Measurements from ENCODE around the gene PPFIA1. TPM values are rescaled to one million over a fixed set of nuclear protein-coding genes. Genes with fewer than 3 reads are reported as not detected.

PPFIA1 gene
- total RNA-seq, 1 donor, result 37.1 TPM

DNA sequence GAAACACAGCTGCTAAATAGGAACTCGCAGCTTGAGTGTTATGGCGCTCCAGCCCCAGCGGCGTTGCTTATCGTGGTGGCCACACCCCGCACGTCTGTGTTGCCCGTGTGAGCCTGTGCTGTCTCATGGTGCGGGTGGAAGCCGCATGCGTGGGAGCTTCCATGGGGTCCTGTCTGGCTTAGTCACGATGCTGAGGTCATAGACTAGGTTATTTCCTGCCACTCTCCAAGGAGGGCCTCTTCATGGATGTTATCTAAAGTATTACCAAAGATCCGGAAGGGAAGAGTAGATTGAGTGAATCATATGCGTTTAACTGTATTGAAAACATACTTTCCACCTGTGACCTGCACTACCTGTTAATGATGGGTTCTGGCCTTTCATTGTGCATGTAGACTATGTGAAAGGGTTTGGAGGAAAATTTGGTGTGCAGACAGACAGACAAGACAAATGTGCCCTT, 149.5 kb downstream of the PPFIA1 start:
- peak; percentile 32 for DNase-seq (ENCODE audit: low read depth)
- no peak for TF ChIP-seq CTCF (IDR thresholded peaks at IDR 0.05; ENCODE audit: insufficient read depth, low read length)
- no peak overlapping the region for H3K4me3 ChIP-seq (ENCODE audit: low read depth, low read length)

DNA sequence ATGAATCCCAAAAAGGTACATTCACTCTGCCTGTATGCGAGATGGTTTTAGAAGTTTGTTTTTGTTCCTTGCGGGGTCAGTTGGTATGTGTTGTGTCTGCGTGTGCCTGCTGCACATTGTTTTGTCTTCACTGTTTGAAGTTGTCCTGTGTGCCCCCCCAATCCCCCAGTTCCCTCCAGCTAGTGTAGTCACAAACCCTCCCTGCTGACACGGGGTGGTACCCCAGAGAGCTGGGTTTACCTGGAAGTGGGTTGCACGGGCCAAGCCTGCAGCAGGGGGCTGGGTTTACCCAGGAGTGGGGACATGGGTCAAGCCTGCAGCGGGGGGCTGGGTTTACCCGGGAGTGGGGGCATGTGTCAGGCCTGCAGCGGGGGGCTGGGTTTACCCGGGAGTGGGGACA, 150.0 kb downstream of the PPFIA1 start:
- no peak for DNase-seq (ENCODE audit: low read depth)
- no peak overlapping the region for H3K4me3 ChIP-seq (ENCODE audit: low read depth, low read length)
- no peak for TF ChIP-seq CTCF (IDR thresholded peaks at IDR 0.05; ENCODE audit: insufficient read depth, low read length)

GRCh38 chr11:70421123-70421522, 150.6 kb downstream of the PPFIA1 start:
- no peak for DNase-seq (ENCODE audit: low read depth)
- no peak overlapping the region for H3K4me3 ChIP-seq (ENCODE audit: low read depth, low read length)
- no peak for TF ChIP-seq CTCF (IDR thresholded peaks at IDR 0.05; ENCODE audit: insufficient read depth, low read length)

- DNase-seq (ENCODE audit: low read depth), result no peak
- H3K4me3 ChIP-seq (ENCODE audit: low read depth, low read length), result no peak overlapping the region
- TF ChIP-seq CTCF (IDR thresholded peaks at IDR 0.05; ENCODE audit: insufficient read depth, low read length), result no peak
These were observed 152.4 kb downstream of the PPFIA1 start for GRCh38 chr11:70422692-70423522.

DNA sequence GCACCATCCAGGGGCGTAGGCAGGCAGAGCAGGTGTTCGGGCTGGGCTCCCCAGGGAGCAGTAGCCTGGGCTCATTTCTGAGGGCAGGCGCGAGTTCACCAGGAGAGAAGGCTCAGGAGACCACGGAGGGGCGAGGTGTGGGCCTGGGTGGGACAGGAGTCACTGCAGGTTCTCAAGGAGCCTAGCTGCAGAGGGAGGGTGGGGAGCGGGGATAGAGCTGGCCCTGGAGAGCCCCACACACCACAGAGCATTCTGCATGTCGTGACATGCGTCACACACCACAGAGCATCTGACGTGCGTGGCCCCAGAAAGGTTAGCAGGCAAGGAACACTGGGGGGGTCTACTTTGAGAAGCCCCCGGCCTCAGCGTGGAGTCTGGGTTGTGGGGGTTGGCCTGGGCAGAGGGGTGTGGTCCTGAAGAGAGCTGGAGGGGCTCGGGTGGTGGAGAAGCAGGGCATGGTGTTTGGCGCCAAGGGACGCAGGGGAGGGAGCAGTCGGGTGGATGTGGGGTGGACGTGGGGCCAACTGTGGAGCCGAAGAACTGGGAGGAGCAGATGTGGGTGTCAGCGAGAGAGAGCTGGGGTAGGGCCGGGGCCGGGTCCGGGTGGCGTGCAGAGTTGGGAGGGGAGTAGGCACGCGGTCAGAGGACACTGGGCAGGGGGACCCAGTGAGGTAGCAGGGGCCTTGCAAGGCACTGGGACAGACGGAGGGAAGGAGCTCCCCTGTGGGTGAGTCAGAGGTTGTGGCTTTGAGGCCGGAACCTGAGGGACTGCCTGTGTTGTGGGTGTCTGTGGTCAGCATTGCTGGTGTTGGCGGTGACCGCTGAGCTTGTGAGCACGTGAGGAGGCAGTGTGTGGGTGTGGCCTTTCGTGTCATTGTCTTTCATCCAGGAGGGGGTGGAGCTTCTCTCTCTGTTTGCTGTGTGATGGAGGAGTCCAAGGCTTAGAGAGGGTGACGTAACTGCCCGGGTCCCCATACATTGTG, 153.3 kb downstream of the PPFIA1 start:
- no peak overlapping the region for H3K4me3 ChIP-seq (ENCODE audit: low read depth, low read length)
- no peak for TF ChIP-seq CTCF (IDR thresholded peaks at IDR 0.05; ENCODE audit: insufficient read depth, low read length)
- DNase-seq (ENCODE audit: low read depth), result peak; percentile 70

DNA sequence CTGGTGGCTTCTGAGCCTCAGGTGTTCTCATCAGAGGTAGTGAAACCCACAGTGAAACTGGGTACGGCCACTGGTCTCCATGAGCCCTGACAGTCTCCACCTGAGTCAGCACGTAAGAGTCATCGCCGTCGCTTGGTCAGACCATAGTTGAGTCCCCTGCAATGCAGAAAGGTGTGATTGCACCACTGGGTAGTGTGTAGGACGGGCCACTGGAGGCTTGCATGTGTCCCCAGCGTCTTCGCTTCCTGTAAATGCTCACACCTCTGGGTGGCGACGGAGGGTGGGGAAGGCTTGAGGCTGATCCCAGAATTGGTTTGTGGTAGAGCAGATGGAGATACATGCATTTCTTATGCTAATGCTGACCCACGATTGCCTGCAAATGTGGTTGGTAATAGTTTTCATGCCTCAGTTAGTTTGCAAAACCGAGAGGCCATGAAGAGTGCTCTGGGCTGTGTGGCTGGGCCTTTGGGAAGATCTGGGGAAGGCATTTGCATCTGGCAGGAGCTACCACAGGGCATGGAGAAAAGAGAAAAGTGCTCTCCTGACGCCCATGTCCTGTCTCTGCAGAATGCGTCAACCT, 154.4 kb downstream of the PPFIA1 start:
- TF ChIP-seq CTCF (IDR thresholded peaks at IDR 0.05; ENCODE audit: insufficient read depth, low read length), result no peak
- DNase-seq (ENCODE audit: low read depth), result no peak
- H3K4me3 ChIP-seq (ENCODE audit: low read depth, low read length), result no peak overlapping the region
